ENCODE measurements around the gene GUCA2B.

DNA sequence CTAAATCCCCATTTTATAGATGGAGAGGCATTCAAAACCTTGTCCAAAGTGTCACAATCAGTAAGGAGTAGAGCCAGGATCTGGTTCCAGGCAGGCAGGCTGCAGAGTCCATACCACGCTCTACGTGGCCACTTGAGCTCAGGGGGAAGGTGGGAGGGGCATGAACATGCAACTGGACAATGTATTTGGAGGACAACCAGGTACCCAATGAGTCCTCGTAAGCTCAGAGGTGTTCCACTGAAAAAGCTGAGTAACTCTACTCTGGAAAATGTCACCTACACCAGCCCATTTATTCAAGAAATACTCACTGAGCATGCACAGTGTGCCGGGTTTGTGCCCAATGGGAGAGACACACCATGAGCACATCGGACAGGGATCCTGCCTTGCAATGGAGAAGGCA lies 11.2 kb upstream of the GUCA2B start:
- TF ChIP-seq, protein P1, sequence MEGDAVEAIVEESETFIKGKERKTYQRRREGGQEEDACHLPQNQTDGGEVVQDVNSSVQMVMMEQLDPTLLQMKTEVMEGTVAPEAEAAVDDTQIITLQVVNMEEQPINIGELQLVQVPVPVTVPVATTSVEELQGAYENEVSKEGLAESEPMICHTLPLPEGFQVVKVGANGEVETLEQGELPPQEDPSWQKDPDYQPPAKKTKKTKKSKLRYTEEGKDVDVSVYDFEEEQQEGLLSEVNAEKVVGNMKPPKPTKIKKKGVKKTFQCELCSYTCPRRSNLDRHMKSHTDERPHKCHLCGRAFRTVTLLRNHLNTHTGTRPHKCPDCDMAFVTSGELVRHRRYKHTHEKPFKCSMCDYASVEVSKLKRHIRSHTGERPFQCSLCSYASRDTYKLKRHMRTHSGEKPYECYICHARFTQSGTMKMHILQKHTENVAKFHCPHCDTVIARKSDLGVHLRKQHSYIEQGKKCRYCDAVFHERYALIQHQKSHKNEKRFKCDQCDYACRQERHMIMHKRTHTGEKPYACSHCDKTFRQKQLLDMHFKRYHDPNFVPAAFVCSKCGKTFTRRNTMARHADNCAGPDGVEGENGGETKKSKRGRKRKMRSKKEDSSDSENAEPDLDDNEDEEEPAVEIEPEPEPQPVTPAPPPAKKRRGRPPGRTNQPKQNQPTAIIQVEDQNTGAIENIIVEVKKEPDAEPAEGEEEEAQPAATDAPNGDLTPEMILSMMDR (conservative IDR thresholded peaks at IDR 0.05; ENCODE audit: low read length), result no peak
- no peak for TF ChIP-seq EZH2phosphoT487 (IDR thresholded peaks at IDR 0.05; ENCODE audit: borderline replicate concordance)

Data from Loucy (cell line).